Measurements from ENCODE around the gene TTC3.

TTC3 gene

GRCh38 chr21:37073417-37074196 lies 553 bp downstream of the TTC3 start:
- TF ChIP-seq ZFX (IDR thresholded peaks at IDR 0.05) (no peak), CTCF (conservative IDR thresholded peaks at IDR 0.05) (peak; percentile 17)
- H3K27ac ChIP-seq: peak overlapping the region; percentile 99

- no peak for TF ChIP-seq CTCF (conservative IDR thresholded peaks at IDR 0.05)
- no peak for TF ChIP-seq ZFX (IDR thresholded peaks at IDR 0.05)
- H3K27ac ChIP-seq: peak overlapping the region; percentile 99
Measured at GRCh38 chr21:37074197-37074510, 1.1 kb downstream of the TTC3 start.

GRCh38 chr21:37074546-37074945 lies 1.5 kb downstream of the TTC3 start:
- peak overlapping the region; percentile 99; the same call in 1 of the 2 replicates for H3K27ac ChIP-seq
- TF ChIP-seq CTCF (conservative IDR thresholded peaks at IDR 0.05): no peak
- TF ChIP-seq ZFX (IDR thresholded peaks at IDR 0.05): no peak

- no peak overlapping the region for H3K27ac ChIP-seq
- no peak for TF ChIP-seq ZFX (IDR thresholded peaks at IDR 0.05)
- no peak for TF ChIP-seq CTCF (conservative IDR thresholded peaks at IDR 0.05)
Measured at GRCh38 chr21:37075214-37075770, 2.2 kb downstream of the TTC3 start.

GRCh38 chr21:37076087-37076850 lies 3.2 kb downstream of the TTC3 start:
- no peak for TF ChIP-seq CTCF (conservative IDR thresholded peaks at IDR 0.05)
- no peak for TF ChIP-seq ZFX (IDR thresholded peaks at IDR 0.05)
- H3K27ac ChIP-seq: no peak overlapping the region

GRCh38 chr21:37077403-37077802 lies 4.3 kb downstream of the TTC3 start:
- H3K27ac ChIP-seq: no peak overlapping the region
- TF ChIP-seq CTCF (conservative IDR thresholded peaks at IDR 0.05): no peak
- TF ChIP-seq ZFX (IDR thresholded peaks at IDR 0.05): no peak

Data from C4-2B (cell line).